Neural cell (in vitro differentiated cells): ENCODE measurements around the gene CCDC61. TPM values are rescaled to one million over a fixed set of nuclear protein-coding genes. Genes with fewer than 3 reads are reported as not detected.

Source experiments
- H2AFZ ChIP-seq: fragments of 200-600, 300-800 bp; sonication (generic), shearing (Covaris generic); 2 replicates; pipeline ENCODE4 v1.6.0; 2014; ENCODE audit warnings: low read depth, mild to moderate bottlenecking, antibody characterized with exemption, low read length, moderate library complexity
- H3F3A ChIP-seq: fragments of 200-600 bp; shearing (Covaris generic); 2 replicates; pipeline ENCODE4 v1.6.1; 2016; ENCODE audit warnings: mild to moderate bottlenecking, moderate library complexity, mixed read lengths, antibody characterized with exemption, low read length; ENCODE audit not compliant: insufficient read depth, poor library complexity, severe bottlenecking
- H3K27ac ChIP-seq: fragments of 200-600, 300-800 bp; sonication (generic), shearing (Covaris generic); 2 replicates; pipeline ENCODE4 v1.5.1; 2014; ENCODE audit warnings: mild to moderate bottlenecking, low read length, moderate library complexity
- H3K27me3 ChIP-seq: fragments of 300-800, 200-600 bp; sonication (generic), shearing (Covaris generic); 2 replicates; pipeline ENCODE4 v1.6.0; 2014; ENCODE audit warnings: mild to moderate bottlenecking, low read depth, low read length, moderate library complexity; ENCODE audit not compliant: insufficient read depth
- H3K36me3 ChIP-seq: fragments of 300-800, 200-600 bp; sonication (generic), shearing (Covaris generic); 2 replicates; pipeline ENCODE4 v1.5.1; 2014; ENCODE audit warnings: mild to moderate bottlenecking, antibody characterized with exemption, low read length, moderate library complexity; ENCODE audit not compliant: insufficient read depth
- H3K4me2 ChIP-seq: fragments of 300-800, 200-600 bp; sonication (generic), shearing (Covaris generic); 2 replicates; pipeline ENCODE4 v1.6.0; 2014; ENCODE audit warnings: mild to moderate bottlenecking, low read length
- H3K4me3 ChIP-seq: fragments of 300-800, 200-600 bp; sonication (generic), shearing (Covaris generic); 2 replicates; pipeline ENCODE4 v1.5.1; 2014; ENCODE audit warnings: mild to moderate bottlenecking, low read length, moderate library complexity
- H3K79me2 ChIP-seq: fragments of 200-600 bp; shearing (Covaris generic); replicated peaks from 2 replicates; pipeline ENCODE4 v1.6.0; 2014; ENCODE audit warnings: mild to moderate bottlenecking, low read length, moderate library complexity; ENCODE audit not compliant: insufficient read depth
- H3K9ac ChIP-seq: fragments of 300-800, 200-600 bp; sonication (generic), shearing (Covaris generic); 2 replicates; pipeline ENCODE4 v1.6.1; 2016; ENCODE audit warnings: mild to moderate bottlenecking, low read length, mixed read lengths
- H3K9me2 ChIP-seq: fragments of 200-600 bp; shearing (Covaris generic); 2 replicates; pipeline ENCODE4 v1.6.1; 2016; ENCODE audit warnings: mild to moderate bottlenecking, low read length, mixed read lengths; ENCODE audit not compliant: insufficient read depth
- H3K9me3 ChIP-seq: fragments of 200-600, 300-800 bp; sonication (generic), shearing (Covaris generic); 2 replicates; pipeline ENCODE4 v1.6.1; 2016; ENCODE audit warnings: mild to moderate bottlenecking, mixed run types, low read length, moderate library complexity, mixed read lengths
- H4K20me1 ChIP-seq: fragments of 200-600 bp; shearing (Covaris generic); 2 replicates; pipeline ENCODE4 v1.6.1; 2016; ENCODE audit warnings: mild to moderate bottlenecking, mixed run types; ENCODE audit not compliant: insufficient read depth
- EP300 ChIP-seq: fragments of 450-650 bp; conservative IDR thresholded peaks from 2 replicates; pipeline ENCODE4 v1.6.1; 2014; ENCODE audit warnings: antibody characterized with exemption, mild to moderate bottlenecking, moderate library complexity; ENCODE audit not compliant: poor library complexity, severe bottlenecking
- EZH2 ChIP-seq: fragments of 200-600, 300-800 bp; shearing (Covaris generic), sonication (generic); IDR thresholded peaks from 2 replicates; pipeline ENCODE4 v1.6.1; 2014; ENCODE audit warnings: antibody characterized with exemption, low read length, borderline replicate concordance, mild to moderate bottlenecking; ENCODE audit not compliant: insufficient read depth, poor library complexity, severe bottlenecking
- MXI1 ChIP-seq: fragments of 450-650 bp; conservative IDR thresholded peaks from 2 replicates; pipeline ENCODE4 v1.6.1; 2014; ENCODE audit warnings: antibody characterized with exemption, mild to moderate bottlenecking; ENCODE audit not compliant: poor library complexity, severe bottlenecking
- POLR2AphosphoS5 ChIP-seq: IDR thresholded peaks from 2 replicates; pipeline ENCODE4 v1.6.1; 2012
- RAD21 ChIP-seq: fragments of 450-650 bp; conservative IDR thresholded peaks from 2 replicates; pipeline ENCODE4 v1.6.1; 2014; ENCODE audit warnings: antibody characterized with exemption, mild to moderate bottlenecking, moderate library complexity
- SMC3 ChIP-seq: fragments of 450-650 bp; conservative IDR thresholded peaks from 2 replicates; pipeline ENCODE4 v1.6.1; 2014; ENCODE audit warnings: antibody characterized with exemption, mild to moderate bottlenecking, moderate library complexity; ENCODE audit not compliant: poor library complexity
- TAF1 ChIP-seq: IDR thresholded peaks from 2 replicates; pipeline ENCODE4 v1.6.1; 2012; ENCODE audit warnings: low read depth
- polyA plus RNA-seq: library from polyadenylated mRNA; depleted of rRNA; stranded (reverse); fragments of >200 nt; gene quantifications from 2 replicates; pipeline ENCODE4 v1.2.3, GENCODE V29; 2014
- TF ChIP-seq, protein P1 (sequence below): IDR thresholded peaks from 2 replicates; pipeline ENCODE4 v1.6.1; 2012; ENCODE audit warnings: borderline replicate concordance
- TF ChIP-seq, protein P2 (sequence below): fragments of 450-650 bp; IDR thresholded peaks from 2 replicates; pipeline ENCODE4 v1.5.1; 2014; ENCODE audit warnings: antibody characterized with exemption, mild to moderate bottlenecking, moderate library complexity; ENCODE audit not compliant: poor library complexity, severe bottlenecking

Gene CCDC61
- polyA plus RNA-seq, 1 donor from 2014 or later = 0.82 TPM

DNA sequence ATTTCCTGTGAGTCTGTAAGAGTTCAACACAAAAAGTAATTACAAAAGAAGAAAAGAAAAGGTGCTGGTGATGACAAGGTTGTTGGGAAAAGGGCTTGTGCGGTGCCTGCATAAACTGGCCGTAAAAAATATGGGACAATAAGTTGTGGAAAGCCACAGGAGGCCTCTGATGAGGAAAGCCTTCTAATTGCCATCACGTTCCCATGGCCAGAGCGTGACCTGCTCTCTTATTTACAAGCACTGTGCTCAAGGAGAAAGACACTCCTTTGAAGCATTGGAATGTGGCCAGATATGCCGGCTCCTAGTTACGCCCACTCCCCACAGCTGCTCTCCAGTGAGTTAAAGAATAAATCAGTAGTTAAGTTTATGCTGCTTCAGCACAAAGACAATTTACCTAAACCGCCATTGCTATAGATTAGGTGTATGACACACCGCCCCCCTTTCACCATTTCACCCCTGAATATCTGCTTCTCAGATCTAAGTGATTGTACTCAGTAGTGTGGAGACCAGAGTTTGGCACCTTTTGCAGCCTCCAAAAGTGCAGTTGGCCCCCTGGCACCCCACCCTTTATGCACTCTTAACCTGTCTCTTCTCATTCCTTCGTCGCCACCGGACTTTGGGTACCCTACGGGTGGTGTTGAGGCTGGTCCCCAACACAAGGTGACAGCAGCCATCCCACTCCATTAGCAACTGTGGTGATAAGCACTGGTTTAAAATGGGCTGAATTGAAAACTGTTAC, 35.7 kb downstream of the CCDC61 start:
- Histone ChIP-seq H3K9ac (no peak overlapping the region), H2AFZ (no peak overlapping the region), H3K79me2 (no peaks in the 10 kb centered on the region), H3K9me2 (no peaks in the 10 kb centered on the region), H3K36me3 (no peaks in the 10 kb centered on the region), H3K9me3 (no peaks in the 10 kb centered on the region), H3K4me3 (no peak overlapping the region), H3F3A (no peaks in the 10 kb centered on the region), H3K4me2 (no peak overlapping the region), H4K20me1 (no peaks in the 10 kb centered on the region), H3K27me3 (no peaks in the 10 kb centered on the region), H3K27ac (no peak overlapping the region)
- no peak for TF ChIP-seq POLR2AphosphoS5
- TF ChIP-seq EZH2 = no peak
- TF ChIP-seq, protein P1, sequence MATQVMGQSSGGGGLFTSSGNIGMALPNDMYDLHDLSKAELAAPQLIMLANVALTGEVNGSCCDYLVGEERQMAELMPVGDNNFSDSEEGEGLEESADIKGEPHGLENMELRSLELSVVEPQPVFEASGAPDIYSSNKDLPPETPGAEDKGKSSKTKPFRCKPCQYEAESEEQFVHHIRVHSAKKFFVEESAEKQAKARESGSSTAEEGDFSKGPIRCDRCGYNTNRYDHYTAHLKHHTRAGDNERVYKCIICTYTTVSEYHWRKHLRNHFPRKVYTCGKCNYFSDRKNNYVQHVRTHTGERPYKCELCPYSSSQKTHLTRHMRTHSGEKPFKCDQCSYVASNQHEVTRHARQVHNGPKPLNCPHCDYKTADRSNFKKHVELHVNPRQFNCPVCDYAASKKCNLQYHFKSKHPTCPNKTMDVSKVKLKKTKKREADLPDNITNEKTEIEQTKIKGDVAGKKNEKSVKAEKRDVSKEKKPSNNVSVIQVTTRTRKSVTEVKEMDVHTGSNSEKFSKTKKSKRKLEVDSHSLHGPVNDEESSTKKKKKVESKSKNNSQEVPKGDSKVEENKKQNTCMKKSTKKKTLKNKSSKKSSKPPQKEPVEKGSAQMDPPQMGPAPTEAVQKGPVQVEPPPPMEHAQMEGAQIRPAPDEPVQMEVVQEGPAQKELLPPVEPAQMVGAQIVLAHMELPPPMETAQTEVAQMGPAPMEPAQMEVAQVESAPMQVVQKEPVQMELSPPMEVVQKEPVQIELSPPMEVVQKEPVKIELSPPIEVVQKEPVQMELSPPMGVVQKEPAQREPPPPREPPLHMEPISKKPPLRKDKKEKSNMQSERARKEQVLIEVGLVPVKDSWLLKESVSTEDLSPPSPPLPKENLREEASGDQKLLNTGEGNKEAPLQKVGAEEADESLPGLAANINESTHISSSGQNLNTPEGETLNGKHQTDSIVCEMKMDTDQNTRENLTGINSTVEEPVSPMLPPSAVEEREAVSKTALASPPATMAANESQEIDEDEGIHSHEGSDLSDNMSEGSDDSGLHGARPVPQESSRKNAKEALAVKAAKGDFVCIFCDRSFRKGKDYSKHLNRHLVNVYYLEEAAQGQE = no peak
- TF ChIP-seq MXI1 = no peak
- no peak for TF ChIP-seq RAD21
- TF ChIP-seq, protein P2, sequence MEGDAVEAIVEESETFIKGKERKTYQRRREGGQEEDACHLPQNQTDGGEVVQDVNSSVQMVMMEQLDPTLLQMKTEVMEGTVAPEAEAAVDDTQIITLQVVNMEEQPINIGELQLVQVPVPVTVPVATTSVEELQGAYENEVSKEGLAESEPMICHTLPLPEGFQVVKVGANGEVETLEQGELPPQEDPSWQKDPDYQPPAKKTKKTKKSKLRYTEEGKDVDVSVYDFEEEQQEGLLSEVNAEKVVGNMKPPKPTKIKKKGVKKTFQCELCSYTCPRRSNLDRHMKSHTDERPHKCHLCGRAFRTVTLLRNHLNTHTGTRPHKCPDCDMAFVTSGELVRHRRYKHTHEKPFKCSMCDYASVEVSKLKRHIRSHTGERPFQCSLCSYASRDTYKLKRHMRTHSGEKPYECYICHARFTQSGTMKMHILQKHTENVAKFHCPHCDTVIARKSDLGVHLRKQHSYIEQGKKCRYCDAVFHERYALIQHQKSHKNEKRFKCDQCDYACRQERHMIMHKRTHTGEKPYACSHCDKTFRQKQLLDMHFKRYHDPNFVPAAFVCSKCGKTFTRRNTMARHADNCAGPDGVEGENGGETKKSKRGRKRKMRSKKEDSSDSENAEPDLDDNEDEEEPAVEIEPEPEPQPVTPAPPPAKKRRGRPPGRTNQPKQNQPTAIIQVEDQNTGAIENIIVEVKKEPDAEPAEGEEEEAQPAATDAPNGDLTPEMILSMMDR = no peak
- no peak for TF ChIP-seq SMC3
- no peak for TF ChIP-seq EP300
- TF ChIP-seq TAF1 = no peak

DNA sequence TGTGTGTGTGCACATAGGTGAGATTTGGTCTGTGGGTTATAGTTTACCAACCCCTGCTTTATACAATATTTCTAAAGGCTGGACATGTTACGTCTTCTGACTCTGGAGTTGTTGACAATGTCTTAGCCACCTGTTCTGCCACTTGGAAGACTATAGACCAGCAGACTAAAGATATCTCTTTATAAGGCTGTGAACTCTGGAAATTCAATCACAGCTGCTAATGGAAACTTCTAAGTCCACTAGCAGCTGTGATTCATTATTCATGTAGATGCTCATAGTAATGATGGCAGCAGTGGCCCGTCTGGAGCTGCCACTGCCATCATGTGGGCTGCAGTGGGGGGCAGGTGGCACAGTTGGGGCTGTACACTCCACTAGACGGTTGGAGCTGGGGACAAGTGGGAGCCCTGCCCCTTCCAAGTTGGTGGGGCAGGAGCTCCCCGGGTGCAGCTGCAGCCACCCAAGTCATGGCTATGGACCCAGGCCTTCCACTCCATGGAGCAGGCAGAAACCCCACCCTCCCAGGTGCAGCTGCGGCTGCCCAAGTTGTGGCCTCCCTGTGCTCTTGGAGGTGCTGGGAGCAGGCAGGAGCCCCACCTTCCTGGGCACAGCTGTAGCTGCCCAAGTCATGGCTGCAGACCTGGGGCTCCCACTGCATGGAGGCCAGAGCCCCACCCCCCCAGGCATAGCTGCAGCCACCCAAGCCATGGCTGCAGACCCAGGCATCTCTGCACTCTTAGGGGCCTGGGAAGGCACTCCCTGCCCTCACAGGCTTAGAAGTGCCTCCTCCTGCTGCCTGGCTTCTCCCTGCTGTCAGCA, 36.7 kb downstream of the CCDC61 start:
- H3K4me2 ChIP-seq = no peak overlapping the region
- no peak overlapping the region for H3K9ac ChIP-seq
- H2AFZ ChIP-seq = no peak overlapping the region
- H3K79me2 ChIP-seq = no peaks in the 10 kb centered on the region
- H3K4me3 ChIP-seq = no peak overlapping the region
- H3K9me2 ChIP-seq = no peaks in the 10 kb centered on the region
- TF ChIP-seq POLR2AphosphoS5 (no peak), TAF1 (no peak), MXI1 (no peak), SMC3 (no peak), EZH2 (no peak), EP300 (no peak), RAD21 (no peak)
- TF ChIP-seq, protein P2 = no peak
- no peaks in the 10 kb centered on the region for H3K9me3 ChIP-seq
- H3K27ac ChIP-seq = no peak overlapping the region
- H3F3A ChIP-seq = no peaks in the 10 kb centered on the region
- H3K36me3 ChIP-seq = no peaks in the 10 kb centered on the region
- no peaks in the 10 kb centered on the region for H3K27me3 ChIP-seq
- no peaks in the 10 kb centered on the region for H4K20me1 ChIP-seq
